Upper lobe of right lung (tissue), 1 donor: ENCODE measurements around the gene CTR9. TPM values are rescaled to one million over a fixed set of nuclear protein-coding genes. Genes with fewer than 3 reads are reported as not detected.
A peak's percentile ranks its signal among the peaks of the same experiment; 100 is the strongest.
"Not testable (repeated sequence)": the region's sequence is repeated elsewhere in the genome, so short reads cannot be mapped to it uniquely, and the experiment has no call there.

Experiments
- ATAC-seq: fragments of 200-7000 bp; cut with Tn5 transposase; one replicate; pipeline ENCODE4 v1.9.1; 2020; ENCODE audit warnings: mild to moderate bottlenecking, moderate library complexity
- DNase-seq: peaks from one replicate; pipeline ENCODE4 v3.0.0-alpha.2; 2020
- H3K27ac ChIP-seq: fragments of 200-600 bp; one replicate; pipeline ENCODE4 v1.8.0; 2022
- H3K27me3 ChIP-seq: fragments of 200-600 bp; one replicate; pipeline ENCODE4 v1.8.0; 2022; ENCODE audit warnings: mild to moderate bottlenecking
- H3K36me3 ChIP-seq: fragments of 200-600 bp; one replicate; pipeline ENCODE4 v1.8.0; 2022
- H3K4me1 ChIP-seq: fragments of 200-600 bp; one replicate; pipeline ENCODE4 v1.8.0; 2022
- H3K4me3 ChIP-seq: fragments of 200-600 bp; one replicate; pipeline ENCODE4 v1.8.0; 2022; ENCODE audit warnings: mild to moderate bottlenecking
- H3K9me3 ChIP-seq: fragments of 200-600 bp; one replicate; pipeline ENCODE4 v1.8.0; 2022
- intact Hi-C: fragments of 100-400 bp; cut with DNase I; formaldehyde crosslinking; loops from one replicate; pipeline ENCODE4 v1.11.0; 2022
- total RNA-seq: library from RNA; stranded (reverse); fragmentation: NEBNext Ultra II Directional; extraction: Animal tissue kit (Norgen Biotek cat#: 25700); gene quantifications from one replicate; pipeline ENCODE4 v1.2.1, GENCODE V29; 2021
- TF ChIP-seq, protein P1 (sequence below): fragments of 200-600 bp; IDR thresholded peaks from one replicate; pipeline ENCODE4 v1.8.0; 2022; ENCODE audit warnings: antibody characterized with exemption
- donor health status: DM: no; HTN: yes; CAD: no; lungs with severe emphysema.

Gene CTR9
- total RNA-seq, 1 donor from 2014 or later = 31.3 TPM

DNA sequence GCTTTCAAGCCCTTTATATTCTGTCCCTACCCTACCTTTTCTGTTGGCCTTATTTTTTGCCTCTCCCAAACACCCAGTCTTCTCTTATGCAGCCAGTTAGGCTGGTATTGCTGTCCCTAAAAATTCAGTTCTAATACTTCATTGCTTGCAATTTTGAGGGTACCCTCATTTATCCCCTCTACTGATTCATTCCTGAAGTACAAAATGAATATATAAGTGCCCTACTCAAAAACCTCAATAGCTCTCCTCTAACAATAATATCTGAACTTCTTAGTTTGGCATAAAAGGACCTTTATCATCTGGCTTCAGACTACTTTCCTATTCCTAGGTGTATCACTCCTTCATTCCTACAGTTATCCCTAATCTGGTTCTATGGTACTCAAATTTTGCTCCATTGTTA lies 62.9 kb downstream of the CTR9 start:
- Histone ChIP-seq H3K9me3 (no peaks in the 10 kb centered on the region), H3K4me3 (no peak overlapping the region), H3K27me3 (no peaks in the 10 kb centered on the region), H3K4me1 (peaks cover 8% of the 10 kb centered on the region), H3K27ac (no peak overlapping the region), H3K36me3 (no peaks in the 10 kb centered on the region)
- ATAC-seq (no peak), DNase-seq (no peak)
- TF ChIP-seq, protein P1, sequence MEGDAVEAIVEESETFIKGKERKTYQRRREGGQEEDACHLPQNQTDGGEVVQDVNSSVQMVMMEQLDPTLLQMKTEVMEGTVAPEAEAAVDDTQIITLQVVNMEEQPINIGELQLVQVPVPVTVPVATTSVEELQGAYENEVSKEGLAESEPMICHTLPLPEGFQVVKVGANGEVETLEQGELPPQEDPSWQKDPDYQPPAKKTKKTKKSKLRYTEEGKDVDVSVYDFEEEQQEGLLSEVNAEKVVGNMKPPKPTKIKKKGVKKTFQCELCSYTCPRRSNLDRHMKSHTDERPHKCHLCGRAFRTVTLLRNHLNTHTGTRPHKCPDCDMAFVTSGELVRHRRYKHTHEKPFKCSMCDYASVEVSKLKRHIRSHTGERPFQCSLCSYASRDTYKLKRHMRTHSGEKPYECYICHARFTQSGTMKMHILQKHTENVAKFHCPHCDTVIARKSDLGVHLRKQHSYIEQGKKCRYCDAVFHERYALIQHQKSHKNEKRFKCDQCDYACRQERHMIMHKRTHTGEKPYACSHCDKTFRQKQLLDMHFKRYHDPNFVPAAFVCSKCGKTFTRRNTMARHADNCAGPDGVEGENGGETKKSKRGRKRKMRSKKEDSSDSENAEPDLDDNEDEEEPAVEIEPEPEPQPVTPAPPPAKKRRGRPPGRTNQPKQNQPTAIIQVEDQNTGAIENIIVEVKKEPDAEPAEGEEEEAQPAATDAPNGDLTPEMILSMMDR = no peak
- intact Hi-C loops = no loop called here

DNA sequence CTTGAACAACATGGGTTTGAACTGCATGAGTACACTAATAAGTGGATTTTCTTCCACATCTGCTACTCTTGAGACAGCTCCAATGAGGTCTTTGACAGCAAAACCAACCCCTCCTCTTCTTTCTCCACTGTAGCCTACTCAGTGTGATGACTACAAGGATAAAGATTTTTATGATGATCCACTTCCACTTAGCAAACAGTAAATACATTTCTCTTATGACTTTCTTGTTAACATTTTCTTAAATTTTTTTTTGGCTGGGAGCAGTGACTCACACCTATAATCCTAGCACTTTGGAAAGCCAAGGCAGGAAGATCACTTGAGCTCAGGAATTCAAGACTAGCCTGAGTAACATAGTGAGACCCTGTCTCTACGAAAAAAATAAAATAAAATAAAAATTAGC lies 67.5 kb downstream of the CTR9 start:
- intact Hi-C loops = no loop called here
- no peak overlapping the region for H3K27ac ChIP-seq
- no peak overlapping the region for H3K4me3 ChIP-seq
- no peaks in the 10 kb centered on the region for H3K4me1 ChIP-seq
- no peaks in the 10 kb centered on the region for H3K36me3 ChIP-seq
- H3K27me3 ChIP-seq = no peaks in the 10 kb centered on the region
- no peaks in the 10 kb centered on the region for H3K9me3 ChIP-seq
- DNase-seq (no peak), ATAC-seq (no peak)
- TF ChIP-seq, protein P1 = no peak

DNA sequence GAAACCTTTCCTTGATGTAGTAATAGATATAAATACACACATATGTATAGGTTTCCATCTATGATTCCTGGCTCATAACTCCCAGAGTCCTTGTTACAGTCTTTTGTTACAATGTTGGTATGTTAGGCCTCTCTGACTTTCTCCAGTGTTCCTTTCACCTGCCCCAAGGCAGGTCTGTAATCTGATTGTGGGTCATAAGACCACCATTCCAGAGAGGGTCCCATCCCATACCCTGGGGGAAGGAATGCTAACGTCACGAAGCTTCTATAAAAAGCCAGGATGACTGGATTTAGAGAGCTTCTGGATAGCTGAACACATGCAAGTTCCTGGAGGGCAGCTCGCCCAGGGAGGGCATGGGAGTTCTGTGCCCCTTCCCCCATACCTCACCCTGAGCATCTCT lies 71.4 kb downstream of the CTR9 start:
- H3K9me3 ChIP-seq, H3K4me3 ChIP-seq, ATAC-seq, intact Hi-C loops, H3K27me3 ChIP-seq, H3K27ac ChIP-seq, H3K4me1 ChIP-seq, DNase-seq, H3K36me3 ChIP-seq: not testable (repeated sequence)

DNA sequence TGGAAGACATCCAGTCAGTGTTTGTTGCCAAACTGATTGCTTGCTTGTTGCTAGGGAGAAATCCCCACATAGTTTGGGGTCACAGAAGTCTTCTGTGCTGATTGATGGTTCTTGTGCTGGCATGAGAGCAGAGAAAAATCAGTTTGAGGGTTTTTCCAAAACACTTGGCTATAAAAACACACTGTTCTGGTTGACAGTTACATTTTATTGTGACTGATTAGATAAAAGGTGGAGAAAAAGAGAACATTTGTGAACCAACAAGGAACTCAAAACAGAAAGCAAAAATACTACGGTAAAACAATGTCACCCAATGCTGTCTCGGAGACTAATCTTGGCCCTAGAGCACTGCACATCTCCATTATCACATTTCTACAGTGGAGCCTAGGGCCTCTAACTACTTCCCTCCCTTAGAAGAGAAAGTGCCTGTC lies 72.1 kb downstream of the CTR9 start:
- H3K9me3 ChIP-seq = no peaks in the 10 kb centered on the region
- H3K27me3 ChIP-seq = no peaks in the 10 kb centered on the region
- H3K27ac ChIP-seq = peak overlapping the region; percentile 4
- no peaks in the 10 kb centered on the region for H3K4me1 ChIP-seq
- H3K4me3 ChIP-seq = no peak overlapping the region
- ATAC-seq (no peak), DNase-seq (no peak)
- intact Hi-C loops = no loop called here
- TF ChIP-seq, protein P1 = no peak
- H3K36me3 ChIP-seq = no peaks in the 10 kb centered on the region

DNA sequence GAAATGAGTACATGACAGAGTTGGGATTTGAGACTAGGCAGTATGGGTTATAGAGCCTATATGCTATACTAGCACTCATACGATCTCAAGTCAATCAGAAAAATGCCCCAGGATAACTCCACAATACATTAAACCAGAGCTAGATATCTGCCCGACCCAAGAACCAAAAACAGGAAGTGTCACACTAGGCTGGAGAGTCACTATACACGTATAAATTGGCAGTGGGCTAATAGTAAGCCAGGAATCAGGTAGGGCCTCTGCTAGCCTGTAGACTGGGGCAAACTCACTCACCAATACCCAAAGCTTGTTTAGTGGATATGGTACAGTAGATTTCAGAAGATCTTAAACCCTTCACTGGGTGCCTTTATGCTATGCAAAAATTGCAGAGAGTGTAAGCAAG lies 73.8 kb downstream of the CTR9 start:
- H3K4me3 ChIP-seq = no peak overlapping the region
- H3K27ac ChIP-seq = no peak overlapping the region
- DNase-seq (no peak), ATAC-seq (peak; percentile 42)
- H3K36me3 ChIP-seq = no peaks in the 10 kb centered on the region
- no peaks in the 10 kb centered on the region for H3K9me3 ChIP-seq
- no peaks in the 10 kb centered on the region for H3K4me1 ChIP-seq
- TF ChIP-seq, protein P1 = no peak
- H3K27me3 ChIP-seq = no peaks in the 10 kb centered on the region
- intact Hi-C loops = no loop called here

DNA sequence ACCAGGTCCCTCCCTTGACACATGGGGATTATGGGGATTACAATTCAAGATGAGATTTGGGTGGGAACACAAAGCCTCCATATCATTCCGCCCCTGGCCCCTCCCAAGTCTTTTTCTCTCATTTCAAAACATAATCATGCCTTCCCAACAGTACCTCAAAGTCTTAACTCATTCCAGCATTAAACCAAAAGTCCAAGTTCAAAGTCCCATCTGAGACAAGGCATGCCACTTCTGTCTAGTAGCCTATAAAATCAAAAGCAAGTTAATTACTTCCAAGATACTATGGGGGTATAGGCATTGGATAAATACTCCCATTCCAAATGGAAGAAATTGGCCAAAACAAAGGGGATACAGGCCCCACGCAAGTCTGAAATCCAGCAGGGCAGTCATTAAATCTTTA lies 77.4 kb downstream of the CTR9 start:
- Histone ChIP-seq H3K9me3 (no peaks in the 10 kb centered on the region), H3K4me3 (no peak overlapping the region), H3K27me3 (no peaks in the 10 kb centered on the region), H3K36me3 (no peaks in the 10 kb centered on the region), H3K27ac (no peak overlapping the region), H3K4me1 (no peaks in the 10 kb centered on the region)
- intact Hi-C loops = no loop called here
- ATAC-seq (no peak), DNase-seq (no peak)
- TF ChIP-seq, protein P1 = no peak
